Karpas-422 (cell line): ENCODE data around the gene EEFSEC. TPM values are rescaled to one million over a fixed set of nuclear protein-coding genes. Genes with fewer than 3 reads are reported as not detected.

ENCODE experiments used
- DNase-seq: peaks from one replicate; pipeline ENCODE4 v3.0.0-alpha.2; 2015
- H2AFZ ChIP-seq: fragments of 200-600 bp; sonication (generic); 2 replicates; pipeline ENCODE4 v1.6.1; 2014; ENCODE audit warnings: antibody characterized with exemption, low read length, mixed read lengths
- H3K27ac ChIP-seq: fragments of 200-600 bp; sonication (generic); 2 replicates; pipeline ENCODE4 v1.5.1; 2014; ENCODE audit warnings: mild to moderate bottlenecking, low read length, moderate library complexity
- H3K27me3 ChIP-seq: fragments of 200-600 bp; sonication (generic); 2 replicates; pipeline ENCODE4 v1.6.1; 2014; ENCODE audit warnings: low read length, mixed read lengths
- H3K36me3 ChIP-seq: fragments of 200-600 bp; sonication (generic); 2 replicates; pipeline ENCODE4 v1.6.1; 2014; ENCODE audit warnings: low read length, mixed read lengths; ENCODE audit not compliant: insufficient read depth
- H3K4me1 ChIP-seq: fragments of 200-600 bp; sonication (generic); 2 replicates; pipeline ENCODE4 v1.6.1; 2014; ENCODE audit warnings: mild to moderate bottlenecking, low read length, mixed read lengths
- H3K4me2 ChIP-seq: fragments of 200-600 bp; sonication (generic); 2 replicates; pipeline ENCODE4 v1.6.1; 2014; ENCODE audit warnings: low read length, low read depth, mild to moderate bottlenecking; ENCODE audit not compliant: poor library complexity, severe bottlenecking
- H3K4me3 ChIP-seq: fragments of 200-600 bp; sonication (generic); 2 replicates; pipeline ENCODE4 v1.5.1; 2014; ENCODE audit warnings: mild to moderate bottlenecking, antibody characterized with exemption, low read length, mixed read lengths
- H3K79me2 ChIP-seq: fragments of 200-600 bp; sonication (generic); 2 replicates; pipeline ENCODE4 v1.6.1; 2014; ENCODE audit warnings: mild to moderate bottlenecking, low read length, mixed read lengths
- H3K9ac ChIP-seq: fragments of 200-600 bp; sonication (generic); 2 replicates; pipeline ENCODE4 v1.6.0; 2014; ENCODE audit warnings: low read length
- H3K9me2 ChIP-seq: fragments of 200-600 bp; sonication (generic), shearing (Covaris generic); replicated peaks from 2 replicates; pipeline ENCODE4 v1.6.0; 2014; ENCODE audit warnings: mild to moderate bottlenecking, low read length, moderate library complexity; ENCODE audit not compliant: insufficient read depth
- H3K9me3 ChIP-seq: fragments of 300-700, 200-600 bp; sonication (generic); 2 replicates; pipeline ENCODE4 v1.6.1; 2014; ENCODE audit warnings: low read length, mixed read lengths
- H4K20me1 ChIP-seq: fragments of 200-600 bp; sonication (generic); 2 replicates; pipeline ENCODE4 v1.6.1; 2014; ENCODE audit warnings: mild to moderate bottlenecking, antibody characterized with exemption, low read length, low read depth; ENCODE audit not compliant: insufficient read depth
- total RNA-seq: library from RNA; depleted of rRNA; stranded (reverse); fragments of >200 nt; shearing (Covaris generic); gene quantifications from 2 replicates; pipeline ENCODE4 v1.2.3, GENCODE V29; 2014; ENCODE audit warnings: low replicate concordance

EEFSEC gene
- total RNA-seq, 1 experiment from 2014 or later: 10.1 TPM

- Histone ChIP-seq H3K4me1 (no peaks in the 10 kb centered on the region), H3K27ac (no peak overlapping the region), H3K9ac (no peak overlapping the region), H3K4me3 (no peak overlapping the region), H3K27me3 (no peaks in the 10 kb centered on the region), H2AFZ (no peak overlapping the region), H3K9me2 (no peaks in the 10 kb centered on the region), H3K79me2 (no peaks in the 10 kb centered on the region), H3K36me3 (no peaks in the 10 kb centered on the region), H3K4me2 (no peak overlapping the region), H3K9me3 (no peaks in the 10 kb centered on the region), H4K20me1 (no peaks in the 10 kb centered on the region; the same call in 1 of the 2 replicates)
- DNase-seq: no peak
Observed at GRCh38 chr3:128442070-128442469, 288.8 kb downstream of the EEFSEC start.

DNA sequence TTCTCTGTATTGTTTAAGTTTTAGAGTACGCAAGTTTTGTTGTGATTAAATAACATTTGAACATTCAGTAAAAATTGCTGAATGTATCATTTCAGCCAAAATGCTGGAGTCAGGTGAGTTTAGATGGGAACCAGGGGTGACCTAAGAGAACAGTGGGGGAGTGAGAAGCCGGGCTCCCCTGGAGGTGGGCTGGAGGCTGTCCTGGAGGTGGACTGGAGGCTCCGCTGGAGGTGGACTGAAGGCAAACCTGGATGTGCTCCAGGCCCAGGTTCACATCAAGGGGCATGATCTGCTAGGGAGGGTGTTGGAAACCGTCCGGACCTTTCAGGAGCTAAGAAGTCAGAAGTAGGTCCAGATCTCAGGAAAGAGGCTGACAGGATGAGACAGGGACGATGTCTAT lies 289.7 kb downstream of the EEFSEC start:
- Histone ChIP-seq H3K9me2 (no peaks in the 10 kb centered on the region), H3K27me3 (no peaks in the 10 kb centered on the region), H4K20me1 (no peaks in the 10 kb centered on the region; the same call in 1 of the 2 replicates), H3K79me2 (no peaks in the 10 kb centered on the region), H3K4me2 (no peak overlapping the region), H3K27ac (no peak overlapping the region), H3K9ac (no peak overlapping the region), H3K9me3 (no peaks in the 10 kb centered on the region), H3K4me3 (no peak overlapping the region), H3K4me1 (no peaks in the 10 kb centered on the region), H2AFZ (no peak overlapping the region), H3K36me3 (no peaks in the 10 kb centered on the region)
- no peak for DNase-seq

- Histone ChIP-seq H4K20me1 (no peaks in the 10 kb centered on the region; the same call in 1 of the 2 replicates), H3K9ac (no peak overlapping the region), H3K4me1 (no peaks in the 10 kb centered on the region), H3K9me3 (no peaks in the 10 kb centered on the region), H3K4me3 (no peak overlapping the region), H3K79me2 (no peaks in the 10 kb centered on the region), H2AFZ (no peak overlapping the region), H3K36me3 (no peaks in the 10 kb centered on the region), H3K27me3 (no peaks in the 10 kb centered on the region), H3K9me2 (no peaks in the 10 kb centered on the region), H3K4me2 (no peak overlapping the region), H3K27ac (no peak overlapping the region)
- no peak for DNase-seq
Observed at GRCh38 chr3:128443771-128444170, 290.5 kb downstream of the EEFSEC start.

- Histone ChIP-seq H4K20me1 (no peaks in the 10 kb centered on the region), H3K4me1 (no peaks in the 10 kb centered on the region), H3K27ac (no peak overlapping the region), H3K9ac (no peak overlapping the region), H2AFZ (no peak overlapping the region), H3K36me3 (no peaks in the 10 kb centered on the region), H3K4me2 (no peak overlapping the region), H3K9me3 (no peaks in the 10 kb centered on the region), H3K27me3 (no peaks in the 10 kb centered on the region), H3K4me3 (no peak overlapping the region), H3K79me2 (no peaks in the 10 kb centered on the region), H3K9me2 (no peaks in the 10 kb centered on the region)
- no peak for DNase-seq
Observed at GRCh38 chr3:128445357-128445756, 292.1 kb downstream of the EEFSEC start.

GRCh38 chr3:128446821-128447220 lies 293.5 kb downstream of the EEFSEC start:
- Histone ChIP-seq H3K36me3 (no peaks in the 10 kb centered on the region), H3K4me1 (no peaks in the 10 kb centered on the region), H3K9ac (no peak overlapping the region), H2AFZ (no peak overlapping the region), H3K9me3 (no peaks in the 10 kb centered on the region), H3K79me2 (no peaks in the 10 kb centered on the region), H3K4me2 (no peak overlapping the region), H3K27ac (no peak overlapping the region), H3K4me3 (no peak overlapping the region), H3K27me3 (no peaks in the 10 kb centered on the region), H3K9me2 (no peaks in the 10 kb centered on the region), H4K20me1 (no peaks in the 10 kb centered on the region)
- DNase-seq: no peak

GRCh38 chr3:128447561-128448013 lies 294.3 kb downstream of the EEFSEC start:
- no peaks in the 10 kb centered on the region for H3K4me1 ChIP-seq
- no peaks in the 10 kb centered on the region for H3K36me3 ChIP-seq
- no peak for DNase-seq
- H3K9me3 ChIP-seq: no peaks in the 10 kb centered on the region
- H2AFZ ChIP-seq: no peak overlapping the region
- no peak overlapping the region for H3K9ac ChIP-seq
- H3K27ac ChIP-seq: no peak overlapping the region
- no peaks in the 10 kb centered on the region for H3K79me2 ChIP-seq
- H3K27me3 ChIP-seq: no peaks in the 10 kb centered on the region
- no peak overlapping the region for H3K4me3 ChIP-seq
- H3K4me2 ChIP-seq: no peak overlapping the region
- H4K20me1 ChIP-seq: no peaks in the 10 kb centered on the region
- no peaks in the 10 kb centered on the region for H3K9me2 ChIP-seq

- Histone ChIP-seq H3K4me1 (no peaks in the 10 kb centered on the region), H3K9me2 (no peaks in the 10 kb centered on the region), H3K79me2 (no peaks in the 10 kb centered on the region), H3K4me2 (no peak overlapping the region), H4K20me1 (no peaks in the 10 kb centered on the region), H3K27ac (no peak overlapping the region), H3K27me3 (no peaks in the 10 kb centered on the region), H3K36me3 (no peaks in the 10 kb centered on the region), H3K4me3 (no peak overlapping the region), H3K9ac (no peak overlapping the region), H3K9me3 (no peaks in the 10 kb centered on the region), H2AFZ (no peak overlapping the region)
- no peak for DNase-seq
Observed at GRCh38 chr3:128448491-128448890, 295.2 kb downstream of the EEFSEC start.

GRCh38 chr3:128449111-128449638 lies 295.9 kb downstream of the EEFSEC start:
- Histone ChIP-seq H3K9me3 (no peaks in the 10 kb centered on the region), H4K20me1 (no peaks in the 10 kb centered on the region), H2AFZ (no peak overlapping the region), H3K9me2 (no peaks in the 10 kb centered on the region), H3K79me2 (no peaks in the 10 kb centered on the region), H3K4me1 (no peaks in the 10 kb centered on the region), H3K27ac (no peak overlapping the region), H3K4me2 (no peak overlapping the region), H3K4me3 (no peak overlapping the region), H3K36me3 (no peaks in the 10 kb centered on the region), H3K27me3 (no peaks in the 10 kb centered on the region), H3K9ac (no peak overlapping the region)
- no peak for DNase-seq
